ENCODE results near the gene PNPO.

The PNPO gene

DNA sequence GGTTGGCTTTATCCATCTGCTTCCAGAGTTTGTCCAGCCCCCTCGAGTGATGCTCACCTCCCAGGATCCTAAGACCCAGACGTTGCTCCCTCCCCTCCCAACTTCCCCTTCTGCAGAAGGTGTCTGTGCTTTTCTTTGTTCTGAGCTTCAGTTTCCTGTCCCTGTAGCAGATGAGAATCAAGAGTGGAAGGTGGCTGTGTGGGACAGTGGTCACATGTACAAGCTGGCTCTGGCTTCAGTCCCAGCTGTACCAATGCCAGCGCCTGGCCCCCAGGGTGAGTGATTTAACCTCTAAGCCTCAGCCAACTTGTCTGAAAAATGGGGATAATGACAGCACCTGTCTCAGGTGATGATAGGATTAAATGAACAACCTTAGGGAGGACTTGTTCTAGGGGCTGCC, 8.6 kb downstream of the PNPO start:
- TF ChIP-seq GATA1 (IDR thresholded peaks at IDR 0.05; ENCODE audit: low read depth, low read length) (no peak), POLR2A (IDR thresholded peaks at IDR 0.05; ENCODE audit: low read length) (no peak)
- DNase-seq = no peak

DNA sequence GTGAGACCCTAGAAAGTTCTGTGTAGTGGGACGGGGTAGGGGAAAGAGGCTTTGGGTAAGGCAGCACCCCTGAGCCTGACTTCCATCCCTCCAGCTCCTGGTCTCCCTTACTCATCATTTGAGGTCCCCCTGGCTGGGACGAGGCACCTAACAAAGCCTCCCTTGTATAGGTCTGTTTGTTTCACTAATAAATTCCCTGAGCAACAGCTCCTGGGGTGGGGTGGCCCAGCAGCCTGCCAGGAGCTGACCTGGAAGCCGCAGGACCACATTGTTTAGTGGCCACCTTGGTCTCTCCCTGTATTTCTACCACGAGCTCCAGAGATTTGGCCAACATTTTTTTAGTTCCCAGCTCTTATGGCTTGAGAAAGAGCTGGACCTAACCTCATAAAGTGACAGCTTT, 9.1 kb downstream of the PNPO start:
- TF ChIP-seq POLR2A (IDR thresholded peaks at IDR 0.05; ENCODE audit: low read length) = no peak
- no peak for TF ChIP-seq GATA1 (IDR thresholded peaks at IDR 0.05; ENCODE audit: low read depth, low read length)
- no peak for DNase-seq

DNA sequence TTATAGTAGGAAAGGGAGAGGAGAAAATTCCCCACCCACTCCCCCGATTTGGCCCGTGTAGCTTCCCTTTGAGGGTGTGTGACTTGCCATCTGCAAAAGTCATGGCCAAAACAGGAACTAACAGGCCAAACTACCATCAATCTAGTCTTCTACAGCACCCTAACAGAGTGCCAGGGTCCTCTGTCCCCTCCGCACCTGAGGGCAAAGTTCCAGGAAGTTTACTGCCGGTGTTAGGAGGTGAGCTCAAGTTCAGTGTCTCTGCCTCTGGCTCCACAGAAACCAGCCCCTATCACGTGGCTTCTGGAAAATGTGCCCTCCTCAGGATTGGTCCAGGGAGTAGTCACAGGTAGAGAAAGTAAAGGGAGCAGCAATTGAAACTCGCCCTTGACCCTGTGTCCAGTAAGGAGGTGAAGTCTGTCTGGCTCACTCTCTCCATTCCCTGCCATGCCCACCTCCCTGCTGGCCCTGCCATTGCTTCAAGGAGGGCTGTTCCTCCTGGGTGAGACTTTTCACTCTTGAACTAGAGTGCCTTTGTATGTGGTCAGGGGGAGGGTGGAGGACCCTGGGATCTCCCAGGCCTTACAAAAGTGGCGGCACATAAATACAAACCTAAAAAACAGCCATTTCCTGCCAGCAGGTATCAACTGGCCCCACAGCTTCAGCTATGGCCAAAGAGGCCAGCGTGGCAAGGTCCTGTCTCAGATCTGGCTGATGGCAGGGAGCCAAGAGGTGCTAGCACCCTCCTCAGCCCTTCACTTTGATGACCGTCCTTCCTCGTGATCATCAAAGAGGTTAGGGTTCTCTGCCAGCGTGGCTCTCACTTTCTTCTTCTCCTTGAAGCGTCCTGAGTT, 11.0 kb downstream of the PNPO start:
- no peak for DNase-seq

DNA sequence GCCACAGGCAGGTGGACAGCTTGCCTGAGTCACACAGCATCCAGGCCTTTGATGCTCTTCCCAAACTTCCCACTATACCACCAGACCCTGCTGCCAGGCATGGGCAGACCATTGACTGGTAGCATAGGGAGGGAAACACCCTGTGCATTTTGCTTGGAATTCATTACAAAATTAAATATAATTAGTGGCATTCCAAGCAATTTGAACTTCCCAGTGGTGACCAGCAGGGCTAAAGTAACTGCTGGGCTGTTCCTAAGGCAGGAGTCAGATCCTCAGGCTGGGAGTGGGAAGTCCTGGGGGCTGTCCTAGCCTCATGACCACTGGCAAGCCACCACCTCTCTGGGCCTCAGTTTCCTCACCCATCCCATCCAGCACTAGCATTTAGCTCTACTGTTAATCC, 12.5 kb downstream of the PNPO start:
- DNase-seq = no peak
- TF ChIP-seq GATA1 (IDR thresholded peaks at IDR 0.05; ENCODE audit: low read depth, low read length) (no peak), POLR2A (IDR thresholded peaks at IDR 0.05; ENCODE audit: low read length) (no peak)

More for the DNA sequence above, 11.0 kb downstream of the PNPO start:
- TF ChIP-seq GATA1 (IDR thresholded peaks at IDR 0.05; ENCODE audit: low read depth, low read length) = no peak
- no peak for TF ChIP-seq POLR2A (IDR thresholded peaks at IDR 0.05; ENCODE audit: low read length)

DNA sequence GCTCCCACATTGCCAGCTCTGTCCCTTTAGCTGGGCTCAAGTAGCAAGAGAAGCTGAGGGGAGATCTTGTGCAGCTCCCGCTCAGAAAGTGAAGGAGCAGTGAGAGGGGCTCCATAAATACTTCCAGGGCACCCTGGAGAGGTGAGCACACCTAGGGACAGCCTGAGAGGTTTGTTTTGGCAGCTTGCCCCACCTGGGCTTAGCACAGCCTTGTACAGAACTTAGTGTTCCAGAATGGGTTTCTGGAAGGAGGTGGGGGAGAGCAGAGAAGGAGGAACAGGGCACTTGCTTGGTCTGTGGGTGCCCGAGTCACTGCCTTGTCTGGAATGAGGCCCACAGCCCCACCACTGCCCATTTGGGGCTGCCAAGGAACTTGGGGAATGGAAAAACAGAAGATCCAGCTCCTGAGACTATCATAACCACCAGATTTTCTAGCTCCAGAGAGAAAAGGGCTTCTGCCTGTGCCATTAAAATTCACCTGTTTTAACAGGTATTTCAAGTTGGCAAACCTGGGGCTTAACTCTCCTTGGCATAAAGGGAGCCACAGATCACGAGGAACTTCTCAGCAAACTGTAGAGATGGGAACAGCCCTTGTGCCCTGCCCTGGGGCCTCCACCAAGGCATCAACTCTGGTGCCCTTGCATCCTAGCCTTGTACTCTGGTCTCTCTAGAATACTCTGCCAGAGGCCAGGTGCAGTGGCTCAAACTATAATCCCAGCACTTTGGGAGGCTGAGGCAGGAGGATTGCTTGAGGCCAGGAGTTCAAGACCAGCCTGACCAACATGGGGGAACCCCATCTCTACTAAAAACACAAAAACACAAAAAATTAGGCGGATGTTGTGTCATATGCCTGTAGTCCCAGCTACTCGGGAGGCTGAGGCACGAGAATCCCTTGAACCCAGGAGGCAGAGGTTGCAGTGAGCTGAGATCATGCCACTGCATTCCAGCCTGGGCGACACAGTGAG, 14.4 kb downstream of the PNPO start:
- DNase-seq = no peak
- TF ChIP-seq POLR2A (IDR thresholded peaks at IDR 0.05; ENCODE audit: low read length) = no peak

DNA sequence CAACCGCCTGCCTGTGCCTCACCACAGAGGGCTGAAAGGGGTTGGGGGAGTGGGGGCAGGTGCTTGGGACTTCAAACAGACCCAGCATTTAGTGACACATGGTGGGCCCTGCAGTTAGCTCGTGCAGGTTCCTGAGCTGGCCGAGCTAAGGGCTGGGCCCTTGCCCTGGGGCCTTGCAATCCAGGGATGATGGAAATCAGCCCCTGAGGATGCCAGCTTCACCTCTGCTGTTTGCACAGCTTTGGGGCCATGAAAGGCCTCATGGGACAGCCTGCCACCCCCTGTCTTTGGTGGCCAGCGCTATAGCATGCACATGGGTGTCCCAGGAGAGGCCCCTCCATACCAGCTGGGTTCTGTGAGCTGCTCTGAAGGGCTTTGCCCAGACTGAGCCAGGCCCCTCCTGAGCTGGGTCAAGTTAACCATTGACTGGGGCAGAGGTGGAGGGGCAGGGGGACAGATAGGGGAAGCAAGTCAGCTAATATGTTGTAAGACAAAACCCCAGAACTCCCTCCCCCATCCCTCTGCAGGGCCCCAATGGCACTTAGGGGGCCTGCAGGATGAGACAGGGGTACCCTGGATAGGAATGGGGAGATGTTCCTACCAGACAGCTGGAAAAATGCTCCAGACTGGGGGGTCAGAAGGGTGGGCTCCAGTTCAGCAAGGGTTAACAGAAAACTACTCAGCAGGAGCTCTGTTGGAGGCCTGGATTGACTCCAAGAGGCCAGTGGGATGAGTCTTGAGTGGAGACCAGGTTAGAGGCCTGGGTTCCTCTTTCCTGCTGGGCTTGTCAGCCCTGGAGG, 15.6 kb downstream of the PNPO start:
- DNase-seq = no peak

DNA sequence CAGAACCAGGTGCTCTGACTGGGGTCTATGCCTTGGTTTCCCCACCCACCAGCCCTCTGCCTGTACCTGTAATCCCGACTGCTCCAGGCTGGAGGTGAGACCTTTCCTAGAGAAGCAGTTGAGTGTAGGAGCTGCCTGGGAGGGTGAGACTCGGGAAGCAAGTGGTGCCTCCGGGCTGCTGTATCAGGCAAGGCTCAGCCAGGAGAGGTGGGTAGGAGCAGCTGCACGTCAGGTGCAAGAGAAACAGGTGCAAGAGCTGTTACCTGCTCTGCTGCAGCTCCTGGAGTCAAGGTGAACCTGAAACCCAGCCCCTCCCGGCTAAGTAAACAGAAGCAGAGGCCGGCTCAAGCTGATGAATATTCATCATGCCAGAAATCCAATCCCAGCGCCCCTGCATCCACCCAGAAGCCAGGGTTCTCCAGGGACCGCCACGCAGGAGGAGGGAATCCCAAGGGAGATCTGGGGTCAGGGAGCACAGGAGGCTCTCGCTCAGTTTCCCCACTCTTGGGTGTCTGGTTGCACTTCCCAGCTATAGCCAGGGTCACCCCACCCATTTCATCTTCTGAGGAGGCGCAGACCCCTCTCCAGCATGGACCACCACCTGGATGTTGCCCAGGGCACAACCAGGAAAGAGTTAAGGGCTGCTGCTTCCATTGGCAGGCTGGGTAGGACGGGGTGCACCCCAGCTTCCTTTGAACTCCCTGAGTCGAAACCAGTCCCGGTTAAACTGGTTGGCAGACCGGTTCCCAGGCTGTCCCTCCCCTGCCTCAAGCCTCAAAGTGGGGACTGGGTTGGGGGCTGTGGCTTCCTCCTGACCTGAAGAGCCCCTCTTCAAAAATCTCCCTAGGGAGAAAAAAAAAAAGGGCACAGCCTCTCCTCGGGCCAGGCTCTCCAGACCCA, 16.5 kb downstream of the PNPO start, which contains the start of gene PRR15L:
PRR15L (minus strand) TSS at position 293 of the 900 bp plus-strand sequence. CDS start 4,649 bp downstream, outside the sequence.
- no peak for DNase-seq
- TF ChIP-seq POLR2A (IDR thresholded peaks at IDR 0.05; ENCODE audit: low read length) (no peak), GATA1 (IDR thresholded peaks at IDR 0.05; ENCODE audit: low read depth, low read length) (no peak)

More for the DNA sequence above, 15.6 kb downstream of the PNPO start:
- no peak for TF ChIP-seq GATA1 (IDR thresholded peaks at IDR 0.05; ENCODE audit: low read depth, low read length)
- no peak for TF ChIP-seq POLR2A (IDR thresholded peaks at IDR 0.05; ENCODE audit: low read length)

DNA sequence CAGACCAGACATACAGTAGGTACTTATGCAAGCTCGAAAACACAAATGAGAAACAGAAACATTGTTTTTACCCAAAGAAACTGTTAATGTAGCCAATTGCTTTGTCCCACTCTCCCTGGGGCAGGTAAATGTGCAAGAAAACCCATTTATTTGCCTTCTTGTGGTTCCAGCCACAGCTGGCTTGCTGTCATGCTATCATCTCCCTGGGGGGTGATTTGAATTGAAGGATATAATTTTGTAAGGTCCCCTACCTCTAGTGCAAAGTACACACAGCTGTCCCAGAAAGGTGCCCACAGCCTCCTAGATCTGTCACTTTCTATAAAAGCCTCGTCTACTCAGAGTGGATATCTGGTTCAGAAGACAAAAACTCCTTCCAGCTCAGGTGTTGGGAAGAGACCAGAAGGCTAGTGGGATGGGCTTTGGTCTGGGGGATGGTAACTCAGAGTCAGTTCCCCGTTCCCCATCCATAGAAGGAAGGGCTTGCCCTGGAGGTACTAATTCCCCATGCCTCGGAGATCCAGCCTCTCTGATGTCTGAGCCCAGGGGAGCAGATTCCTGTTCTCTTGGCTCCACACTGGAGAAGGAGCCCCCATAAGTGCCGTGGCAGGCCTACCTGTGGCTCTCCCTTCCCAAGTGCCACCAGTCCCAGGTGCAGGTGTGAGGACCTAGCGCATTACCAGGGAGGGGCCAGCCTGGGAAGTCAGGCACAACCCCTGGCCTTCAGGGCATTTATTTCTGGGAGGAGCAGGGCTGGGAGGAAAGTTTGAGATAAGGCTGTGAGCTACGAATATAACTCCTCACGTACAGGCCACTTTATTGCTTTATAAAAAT, 18.7 kb downstream of the PNPO start:
- TF ChIP-seq GATA1 (IDR thresholded peaks at IDR 0.05; ENCODE audit: low read depth, low read length) = no peak
- TF ChIP-seq POLR2A (IDR thresholded peaks at IDR 0.05; ENCODE audit: low read length) = no peak
- DNase-seq = no peak

DNA sequence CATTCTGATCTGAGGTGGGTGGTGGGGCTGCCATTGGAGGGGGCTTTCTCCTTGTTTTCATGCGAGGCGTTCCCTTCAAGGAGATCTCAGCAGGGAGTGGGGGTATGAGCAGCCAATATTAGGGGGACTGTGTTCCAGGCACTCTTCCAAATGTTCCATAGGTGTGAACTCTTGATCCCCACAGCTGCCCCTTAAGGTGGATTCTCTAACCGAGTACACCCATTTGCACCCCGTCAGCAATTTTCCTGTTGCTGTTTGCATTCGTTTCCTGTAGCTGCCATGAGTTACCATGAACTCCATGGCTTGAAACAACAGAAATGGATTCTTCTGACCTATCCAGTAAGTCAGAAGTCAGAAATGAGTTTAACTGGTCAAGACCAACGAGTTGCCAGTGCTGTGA, 20.0 kb downstream of the PNPO start:
- TF ChIP-seq GATA1 (IDR thresholded peaks at IDR 0.05; ENCODE audit: low read depth, low read length) (no peak), POLR2A (IDR thresholded peaks at IDR 0.05; ENCODE audit: low read length) (no peak)
- DNase-seq = no peak

DNA sequence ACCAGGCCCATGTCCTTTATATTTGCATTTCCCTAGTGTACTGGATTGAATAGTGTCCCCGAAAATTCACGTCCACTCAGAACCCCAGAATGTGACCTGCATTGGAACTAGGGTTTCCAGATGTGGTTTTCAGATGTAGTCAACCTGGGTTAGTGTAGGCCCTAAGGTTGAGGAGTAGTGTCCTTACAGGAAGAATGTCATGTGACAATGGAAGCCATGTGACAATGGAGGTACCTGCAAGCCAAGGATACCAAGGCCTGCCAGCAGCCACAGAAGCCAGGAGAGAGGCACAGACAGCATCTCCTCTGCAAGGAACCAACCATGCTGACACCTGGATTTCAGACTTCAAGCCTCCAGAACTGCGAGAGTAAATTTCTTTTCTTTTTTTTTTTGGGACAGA, 21.5 kb downstream of the PNPO start:
- DNase-seq = no peak
- TF ChIP-seq GATA1 (IDR thresholded peaks at IDR 0.05; ENCODE audit: low read depth, low read length) (no peak), POLR2A (IDR thresholded peaks at IDR 0.05; ENCODE audit: low read length) (no peak)

DNA sequence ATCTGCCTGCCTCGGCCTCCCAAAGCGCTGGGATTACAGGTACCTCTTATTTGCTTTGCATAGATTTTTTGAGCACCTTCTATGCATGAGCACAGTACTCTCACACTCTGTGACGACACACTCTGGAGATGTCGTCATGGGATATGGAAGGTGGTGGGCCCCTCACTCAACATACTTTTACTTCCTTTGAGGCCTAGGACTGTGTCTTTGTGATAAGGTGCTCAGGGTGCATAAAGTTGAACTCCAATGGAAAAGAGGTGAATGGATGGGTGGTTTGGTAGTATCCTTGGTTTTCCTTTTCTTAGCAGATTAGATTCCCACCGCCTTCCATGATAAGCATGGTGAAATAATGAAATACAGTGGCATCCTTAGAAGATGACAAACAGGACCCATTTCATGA, 23.5 kb downstream of the PNPO start:
- no peak for TF ChIP-seq POLR2A (IDR thresholded peaks at IDR 0.05; ENCODE audit: low read length)
- TF ChIP-seq GATA1 (IDR thresholded peaks at IDR 0.05; ENCODE audit: low read depth, low read length) = no peak
- DNase-seq = no peak

DNA sequence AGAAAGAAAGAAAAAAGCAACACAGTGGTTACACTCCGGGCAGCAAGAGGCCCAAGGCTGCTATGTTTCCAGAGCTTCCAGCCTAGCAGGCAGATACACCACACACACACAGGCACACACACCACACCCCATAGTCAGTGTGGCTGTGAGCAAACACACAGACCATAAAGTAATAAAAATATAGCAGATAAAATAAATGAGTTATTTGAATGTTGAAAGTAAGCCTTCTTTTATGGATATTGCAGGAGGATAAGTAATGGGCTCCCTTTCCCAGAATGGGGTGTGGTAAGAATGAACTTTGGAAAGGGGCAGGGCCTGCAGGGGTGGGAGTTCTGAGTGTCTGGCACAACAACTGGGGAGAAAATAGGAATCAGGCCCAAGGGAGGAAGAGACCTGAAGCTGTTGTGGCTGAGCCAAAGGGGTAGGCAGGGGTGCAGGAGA, 24.7 kb downstream of the PNPO start:
- no peak for TF ChIP-seq POLR2A (IDR thresholded peaks at IDR 0.05; ENCODE audit: low read length)
- DNase-seq = peak in 1 of 2 experiments; percentile 15

Data from erythroblast (primary cell).